ENCODE measurements around the gene UNC5C. TPM values are rescaled to one million over a fixed set of nuclear protein-coding genes. Genes with fewer than 3 reads are reported as not detected.

Gene UNC5C
- total and polyA plus RNA-seq, 2 experiments from 2014 or later = 3.5 to 16.0 TPM

DNA sequence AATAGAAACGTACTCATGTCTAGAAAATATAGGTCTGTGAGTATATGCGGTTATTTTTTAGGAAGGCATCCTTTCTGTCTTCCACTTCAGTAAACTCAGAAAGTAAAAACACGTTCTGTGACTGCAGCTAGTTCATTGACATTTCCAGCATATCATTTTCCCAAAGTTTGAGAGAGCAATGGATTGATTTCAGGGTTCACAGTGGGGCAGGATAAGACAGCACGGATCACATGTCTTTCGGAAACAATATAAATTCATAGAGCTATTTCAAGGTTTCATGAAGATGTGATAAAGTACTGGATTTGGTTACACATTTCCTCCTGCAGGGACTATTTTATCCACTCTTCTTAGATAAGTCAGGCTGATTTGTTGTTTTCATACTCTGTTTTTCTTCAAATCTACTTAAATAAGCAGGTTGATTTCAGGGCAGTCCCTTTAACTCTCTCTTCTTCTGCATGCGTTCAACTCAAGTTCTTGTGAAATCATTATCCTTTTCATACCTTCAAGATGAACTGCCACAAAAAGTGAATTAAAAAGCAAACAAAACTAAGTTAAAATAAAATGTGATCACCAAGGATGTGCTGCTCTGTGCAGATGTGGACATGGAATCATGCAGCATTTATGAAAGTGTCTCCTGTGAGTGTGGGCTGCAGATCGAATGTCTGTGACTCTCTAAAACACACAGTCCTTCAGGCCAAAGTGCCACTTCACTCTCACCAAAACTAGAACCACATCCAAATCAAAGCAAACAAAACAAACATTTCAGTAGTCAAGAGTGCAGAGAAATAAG is 187.7 kb downstream of the UNC5C start:
- H3K27ac ChIP-seq = no peak overlapping the region
- no peaks in the 10 kb centered on the region for H3K36me3 ChIP-seq (replicated peaks; ENCODE audit: insufficient read depth, low read depth)
- no peaks in the 10 kb centered on the region for H4K20me1 ChIP-seq (ENCODE audit: insufficient read depth, poor library complexity, severe bottlenecking)
- DNase-seq (ENCODE audit: low spot score) = no peak
- WGBS (ENCODE audit: low lambda C conversion rate, missing lambda C conversion rate) = 76% methylated on average over 7 of the region's 7 CpGs
- H3K4me2 ChIP-seq = no peak overlapping the region
- H3K9me2 ChIP-seq (replicated peaks; ENCODE audit: insufficient read depth) = no peaks in the 10 kb centered on the region
- no peak overlapping the region for H3K4me3 ChIP-seq
- H3K79me2 ChIP-seq = no peaks in the 10 kb centered on the region
- H2AFZ ChIP-seq = no peak overlapping the region
- TF ChIP-seq EZH2 (IDR thresholded peaks at IDR 0.05; ENCODE audit: borderline replicate concordance) (no peak), EZH2phosphoT487 (IDR thresholded peaks at IDR 0.05; ENCODE audit: low read depth, severe bottlenecking, unreplicated experiment) (no peak)
- TF ChIP-seq, protein P1, sequence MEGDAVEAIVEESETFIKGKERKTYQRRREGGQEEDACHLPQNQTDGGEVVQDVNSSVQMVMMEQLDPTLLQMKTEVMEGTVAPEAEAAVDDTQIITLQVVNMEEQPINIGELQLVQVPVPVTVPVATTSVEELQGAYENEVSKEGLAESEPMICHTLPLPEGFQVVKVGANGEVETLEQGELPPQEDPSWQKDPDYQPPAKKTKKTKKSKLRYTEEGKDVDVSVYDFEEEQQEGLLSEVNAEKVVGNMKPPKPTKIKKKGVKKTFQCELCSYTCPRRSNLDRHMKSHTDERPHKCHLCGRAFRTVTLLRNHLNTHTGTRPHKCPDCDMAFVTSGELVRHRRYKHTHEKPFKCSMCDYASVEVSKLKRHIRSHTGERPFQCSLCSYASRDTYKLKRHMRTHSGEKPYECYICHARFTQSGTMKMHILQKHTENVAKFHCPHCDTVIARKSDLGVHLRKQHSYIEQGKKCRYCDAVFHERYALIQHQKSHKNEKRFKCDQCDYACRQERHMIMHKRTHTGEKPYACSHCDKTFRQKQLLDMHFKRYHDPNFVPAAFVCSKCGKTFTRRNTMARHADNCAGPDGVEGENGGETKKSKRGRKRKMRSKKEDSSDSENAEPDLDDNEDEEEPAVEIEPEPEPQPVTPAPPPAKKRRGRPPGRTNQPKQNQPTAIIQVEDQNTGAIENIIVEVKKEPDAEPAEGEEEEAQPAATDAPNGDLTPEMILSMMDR (IDR thresholded peaks at IDR 0.05; ENCODE audit: poor library complexity) = no peak
- H3K4me1 ChIP-seq (ENCODE audit: insufficient read depth) = peaks cover 10% of the 10 kb centered on the region
- H3K27me3 ChIP-seq = no peaks in the 10 kb centered on the region
- H3K9me3 ChIP-seq (ENCODE audit: low read depth) = no peaks in the 10 kb centered on the region

DNA sequence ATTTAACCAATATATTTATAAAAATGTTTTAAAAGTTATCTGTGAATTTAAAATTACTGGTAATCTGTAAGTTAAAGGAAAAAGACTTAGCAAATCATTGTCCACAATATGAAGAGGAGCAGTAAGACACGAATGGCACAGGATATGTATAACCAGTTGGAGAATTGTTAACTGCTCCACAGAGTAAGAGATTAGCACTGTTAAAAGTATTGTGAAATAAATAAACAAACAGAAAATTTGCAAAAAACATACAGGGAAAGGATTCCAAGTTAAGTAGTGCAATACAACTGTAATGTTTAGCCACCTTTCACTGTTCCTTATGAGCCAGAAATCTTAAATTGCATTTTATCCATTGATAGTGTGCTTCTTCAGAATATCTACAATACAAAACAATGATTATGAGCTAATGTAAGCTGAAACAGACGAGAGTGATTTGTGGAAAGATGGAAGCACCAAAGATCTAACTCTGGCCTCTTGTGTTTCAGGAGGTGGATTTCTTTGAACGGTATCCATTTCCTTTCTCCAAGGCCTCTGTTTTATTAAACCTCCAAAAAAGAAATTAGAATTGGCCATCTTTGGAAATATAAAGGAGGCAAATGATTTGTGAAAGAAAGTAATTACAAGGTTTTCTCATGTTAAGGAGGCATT is 188.4 kb downstream of the UNC5C start:
- Histone ChIP-seq H3K4me2 (no peak overlapping the region), H3K4me1 (ENCODE audit: insufficient read depth) (peaks cover 10% of the 10 kb centered on the region), H3K4me3 (no peak overlapping the region), H3K79me2 (no peaks in the 10 kb centered on the region), H3K9me3 (ENCODE audit: low read depth) (no peaks in the 10 kb centered on the region), H3K9me2 (replicated peaks; ENCODE audit: insufficient read depth) (no peaks in the 10 kb centered on the region), H4K20me1 (ENCODE audit: insufficient read depth, poor library complexity, severe bottlenecking) (no peaks in the 10 kb centered on the region), H3K36me3 (replicated peaks; ENCODE audit: insufficient read depth, low read depth) (no peaks in the 10 kb centered on the region), H3K27ac (no peak overlapping the region), H2AFZ (no peak overlapping the region), H3K27me3 (no peaks in the 10 kb centered on the region)
- TF ChIP-seq, protein P1 (IDR thresholded peaks at IDR 0.05; ENCODE audit: poor library complexity) = no peak
- TF ChIP-seq EZH2 (IDR thresholded peaks at IDR 0.05; ENCODE audit: borderline replicate concordance) (no peak), EZH2phosphoT487 (IDR thresholded peaks at IDR 0.05; ENCODE audit: low read depth, severe bottlenecking, unreplicated experiment) (no peak)
- DNase-seq (ENCODE audit: low spot score) = no peak
- 75% methylated on average over 3 of the region's 3 CpGs for WGBS (ENCODE audit: low lambda C conversion rate, missing lambda C conversion rate)

DNA sequence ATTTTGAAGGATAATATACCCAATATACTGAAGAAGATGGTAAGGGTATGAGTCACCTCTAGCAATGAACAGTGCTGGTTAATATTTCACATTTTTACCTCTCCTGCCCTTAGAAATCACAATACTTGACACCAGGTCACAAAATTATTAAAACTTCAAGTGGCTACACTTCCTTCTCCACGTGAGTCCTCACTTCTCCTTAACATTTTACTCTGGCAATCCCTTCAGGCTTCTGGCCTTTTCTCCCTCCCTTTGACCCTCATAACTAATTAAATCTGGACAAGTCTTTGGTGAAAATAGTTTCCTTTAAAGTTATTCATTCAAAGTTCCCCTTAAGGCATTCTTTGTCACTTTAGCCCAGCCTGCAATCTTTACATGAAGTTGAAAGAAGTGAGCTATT is 190.4 kb downstream of the UNC5C start:
- TF ChIP-seq EZH2phosphoT487 (IDR thresholded peaks at IDR 0.05; ENCODE audit: low read depth, severe bottlenecking, unreplicated experiment) (no peak), EZH2 (IDR thresholded peaks at IDR 0.05; ENCODE audit: borderline replicate concordance) (no peak)
- no peaks in the 10 kb centered on the region for H4K20me1 ChIP-seq (ENCODE audit: insufficient read depth, poor library complexity, severe bottlenecking)
- DNase-seq (ENCODE audit: low spot score) = no peak
- no peak overlapping the region for H3K4me3 ChIP-seq
- no peak overlapping the region for H3K4me2 ChIP-seq
- H3K27me3 ChIP-seq = no peaks in the 10 kb centered on the region
- no peaks in the 10 kb centered on the region for H3K9me3 ChIP-seq (ENCODE audit: low read depth)
- peaks cover 10% of the 10 kb centered on the region for H3K4me1 ChIP-seq (ENCODE audit: insufficient read depth)
- 48% methylated on average over 1 of the region's 1 CpG for WGBS (ENCODE audit: low lambda C conversion rate, missing lambda C conversion rate)
- H3K79me2 ChIP-seq = no peaks in the 10 kb centered on the region
- H3K27ac ChIP-seq = no peak overlapping the region
- no peak overlapping the region for H2AFZ ChIP-seq
- no peaks in the 10 kb centered on the region for H3K36me3 ChIP-seq (replicated peaks; ENCODE audit: insufficient read depth, low read depth)
- no peaks in the 10 kb centered on the region for H3K9me2 ChIP-seq (replicated peaks; ENCODE audit: insufficient read depth)

DNA sequence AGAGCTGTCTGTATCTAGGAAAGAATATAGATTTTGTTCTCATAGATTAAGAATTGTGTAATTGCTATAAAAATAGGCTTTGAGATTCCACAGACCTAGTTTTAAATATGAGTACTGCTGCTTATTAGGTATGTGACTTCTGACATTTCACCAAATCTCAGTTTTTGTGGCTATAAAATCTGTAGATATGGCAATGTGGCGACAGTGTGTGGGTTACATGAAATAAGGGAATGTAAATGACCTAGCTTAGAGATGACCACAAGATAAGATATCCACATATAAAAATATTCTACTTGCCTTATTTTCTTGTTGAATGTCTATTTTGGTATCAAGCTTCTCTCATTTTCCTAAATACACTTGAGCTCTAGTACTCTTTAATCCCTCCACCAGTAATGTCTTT is 193.8 kb downstream of the UNC5C start:
- 70% methylated on average over 1 of the region's 1 CpG for WGBS (ENCODE audit: low lambda C conversion rate, missing lambda C conversion rate)
- Histone ChIP-seq H3K4me2 (no peak overlapping the region), H3K9me3 (ENCODE audit: low read depth) (no peaks in the 10 kb centered on the region), H2AFZ (no peak overlapping the region), H3K4me3 (no peak overlapping the region), H4K20me1 (ENCODE audit: insufficient read depth, poor library complexity, severe bottlenecking) (no peaks in the 10 kb centered on the region), H3K27ac (no peak overlapping the region), H3K27me3 (no peaks in the 10 kb centered on the region), H3K36me3 (replicated peaks; ENCODE audit: insufficient read depth, low read depth) (no peaks in the 10 kb centered on the region), H3K9me2 (replicated peaks; ENCODE audit: insufficient read depth) (no peaks in the 10 kb centered on the region), H3K4me1 (ENCODE audit: insufficient read depth) (peaks cover 10% of the 10 kb centered on the region), H3K79me2 (no peaks in the 10 kb centered on the region)
- DNase-seq (ENCODE audit: low spot score) = no peak
- no peak for TF ChIP-seq EZH2phosphoT487 (IDR thresholded peaks at IDR 0.05; ENCODE audit: low read depth, severe bottlenecking, unreplicated experiment)

Measured in hepatocyte (in vitro differentiated cells).